Medulla oblongata (tissue), 1 donor: ENCODE results near the gene MLLT6.

ENCODE experiments used
- DNase-seq: peaks from one replicate; pipeline ENCODE4 v3.0.0-alpha.2; 2015; ENCODE audit errors: extremely low spot score

MLLT6 gene

GRCh38 chr17:38674749-38675615, 30.1 kb upstream of the MLLT6 start, which contains the start of gene EPOP:
Gene EPOP, minus strand, starts transcription at chr17:38674957. Its CDS starts 462 bp downstream, at chr17:38674495.
- peak; percentile 83 for DNase-seq

- peak; percentile 90 for DNase-seq
These were observed 28.2 kb upstream of the MLLT6 start for GRCh38 chr17:38676706-38677504.

DNA sequence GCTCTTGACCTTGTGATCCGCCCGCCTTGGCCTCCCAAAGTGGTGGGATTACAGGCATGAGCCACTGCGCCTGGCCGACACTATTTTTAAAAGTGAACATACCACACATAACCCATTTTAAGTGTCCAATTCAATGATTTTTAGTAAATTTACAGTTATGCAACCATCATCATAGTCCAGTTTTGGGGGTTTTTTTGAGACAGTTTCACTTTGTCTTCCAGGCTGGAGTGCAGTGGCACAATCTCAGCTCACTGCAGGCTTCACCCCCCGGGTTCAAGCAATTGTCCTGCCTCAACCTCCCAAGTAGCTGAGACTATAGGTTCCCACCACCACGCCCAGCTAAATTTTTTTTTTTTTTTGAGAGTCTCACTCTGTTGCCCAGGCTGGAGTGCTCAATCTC, 27.3 kb upstream of the MLLT6 start:
- DNase-seq: no peak

- DNase-seq: no peak
These were observed 24.0 kb upstream of the MLLT6 start for GRCh38 chr17:38681096-38681495.

DNA sequence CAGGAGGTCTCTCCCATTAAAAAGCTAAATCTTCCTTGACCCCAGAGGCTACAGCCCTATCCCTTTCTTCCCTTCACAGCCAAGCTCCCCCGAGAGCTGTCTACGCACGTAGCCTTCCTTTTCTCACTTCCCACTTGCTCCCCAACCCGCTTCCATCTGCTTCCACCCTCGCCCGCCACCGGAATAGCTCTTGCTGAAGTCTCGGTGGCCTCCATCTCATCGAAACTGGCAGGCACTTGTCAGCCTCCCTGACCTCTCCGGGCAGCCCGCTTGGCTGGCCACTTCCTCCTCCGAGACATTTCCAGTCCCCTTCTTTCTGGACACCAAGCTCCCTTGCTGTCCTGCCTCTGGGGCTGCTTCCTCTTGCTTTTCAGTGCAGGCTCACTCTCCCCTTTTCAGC, 19.6 kb upstream of the MLLT6 start:
- DNase-seq: peak; percentile 58

DNA sequence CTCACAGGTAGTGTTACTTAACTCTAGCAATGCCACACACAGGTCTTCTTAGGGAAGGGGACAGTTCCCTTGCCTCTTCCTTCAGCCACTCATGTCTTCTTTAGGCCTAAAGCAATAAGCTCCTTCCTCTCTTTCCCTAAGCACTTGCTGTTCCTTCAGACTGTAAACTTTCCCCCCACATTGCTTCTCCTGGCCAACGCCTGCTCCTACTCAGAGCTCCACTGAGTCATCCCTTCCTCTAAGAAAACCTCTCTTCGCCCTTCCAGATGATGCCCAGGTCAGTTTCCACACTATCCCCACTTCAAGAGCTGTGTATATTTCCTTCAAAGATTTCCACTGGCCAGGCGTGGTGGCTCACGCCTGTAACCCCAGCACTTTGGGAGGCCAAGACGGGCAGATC, 17.8 kb upstream of the MLLT6 start:
- no peak for DNase-seq

GRCh38 chr17:38690386-38690785, 14.7 kb upstream of the MLLT6 start:
- DNase-seq: no peak

DNA sequence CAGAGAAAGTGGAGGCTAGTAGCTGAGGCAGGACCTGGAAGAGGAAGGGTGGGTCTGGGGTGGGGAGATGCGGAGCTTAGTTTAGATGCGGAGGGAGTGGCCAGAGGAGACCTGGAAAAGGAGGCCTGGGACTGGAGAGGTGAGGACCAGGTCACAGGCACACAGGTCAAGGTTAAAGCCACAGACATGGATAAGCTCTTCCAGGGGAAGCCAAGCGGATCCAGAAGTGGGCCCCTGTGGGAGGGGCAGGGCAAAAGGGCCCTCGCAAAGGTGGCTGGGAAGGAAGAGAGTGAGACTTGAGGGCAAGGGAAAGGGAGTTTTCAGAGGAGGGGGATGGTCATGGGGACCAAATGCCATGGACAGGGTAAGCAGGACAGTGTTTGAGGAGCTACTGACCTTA, 13.9 kb upstream of the MLLT6 start:
- DNase-seq: no peak

- DNase-seq: peak; percentile 72
These were observed 11.3 kb upstream of the MLLT6 start for GRCh38 chr17:38693700-38694329.

DNA sequence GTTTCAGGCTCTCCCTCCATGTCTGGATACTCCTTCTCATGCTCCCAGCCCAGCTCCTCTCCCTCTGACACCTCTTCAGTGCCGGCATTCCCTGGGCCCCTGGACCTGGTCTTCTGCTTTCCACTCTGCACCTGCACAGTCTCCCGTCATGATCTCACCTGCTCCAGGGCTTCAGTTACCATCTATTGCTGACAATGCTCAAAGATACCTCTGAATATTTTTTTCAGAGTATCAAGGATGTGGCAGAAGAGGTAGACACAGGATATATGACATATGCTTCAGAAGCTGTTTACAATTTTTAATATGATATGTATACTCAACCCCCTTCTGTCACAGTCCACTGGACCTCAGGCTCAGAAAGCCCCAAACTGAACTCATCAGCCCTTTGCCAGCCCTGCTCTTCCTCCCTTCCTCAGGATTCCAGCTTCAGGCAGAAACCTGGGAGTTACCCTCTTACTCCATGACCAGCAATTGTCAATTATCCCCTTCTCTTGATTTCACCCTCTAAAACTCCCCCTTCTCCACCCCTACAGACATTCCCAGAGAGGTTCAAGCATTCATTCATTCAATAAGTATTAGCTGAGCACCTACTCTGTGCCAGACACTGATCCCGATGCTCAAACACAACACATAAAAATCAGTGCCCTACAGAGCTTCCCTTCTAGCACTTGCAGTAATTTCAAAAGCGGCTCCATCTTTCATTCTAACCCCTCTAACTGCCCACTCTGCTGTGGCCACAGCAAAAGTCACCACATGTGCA, 7.8 kb upstream of the MLLT6 start:
- DNase-seq: no peak

- DNase-seq: no peak
These were observed 6.3 kb upstream of the MLLT6 start for GRCh38 chr17:38698760-38699159.

- peak; percentile 46 for DNase-seq
These were observed 3.4 kb upstream of the MLLT6 start for GRCh38 chr17:38701504-38702165.

- DNase-seq: peak; percentile 81
These were observed 2.7 kb upstream of the MLLT6 start for GRCh38 chr17:38702166-38702915.

DNA sequence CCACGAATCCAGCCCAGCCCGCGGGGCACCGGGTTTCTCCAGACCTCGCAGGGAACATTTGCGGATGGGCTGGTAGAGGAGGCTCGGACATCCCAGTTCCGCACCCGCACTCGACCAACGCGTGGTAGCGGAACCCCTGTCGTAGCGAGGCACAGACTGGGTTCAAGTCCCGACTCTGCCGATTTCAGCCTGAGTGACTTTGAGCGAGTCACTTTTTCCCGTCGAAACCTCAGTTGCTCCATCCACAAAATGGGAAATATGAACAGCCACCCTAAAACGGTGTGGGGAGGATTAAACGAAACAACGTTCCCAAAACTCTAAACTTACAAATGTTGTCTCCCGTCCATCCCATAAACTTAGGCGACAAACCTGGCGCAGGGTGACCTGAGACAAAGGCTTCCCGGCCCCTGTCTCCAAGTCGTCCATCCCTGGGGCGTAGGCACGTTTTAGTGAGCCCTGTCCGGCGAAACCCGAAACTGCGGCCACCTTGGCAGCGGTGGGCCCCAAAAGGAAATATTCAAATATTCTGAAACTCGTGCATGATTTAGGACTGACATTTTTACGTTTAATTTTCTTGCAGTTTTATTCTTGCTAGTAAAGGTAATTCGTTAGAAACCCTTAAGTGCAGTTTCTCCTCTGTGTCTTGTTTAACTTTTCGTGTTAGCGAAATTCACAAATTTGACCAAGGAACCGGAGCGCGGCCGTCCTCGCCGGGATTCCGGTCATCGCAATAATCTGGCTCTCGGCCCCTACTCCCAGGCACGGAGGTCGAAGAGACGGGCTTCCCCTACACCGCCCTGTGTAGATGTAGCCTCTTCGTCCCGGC, 1.9 kb upstream of the MLLT6 start:
- peak; percentile 25 for DNase-seq

GRCh38 chr17:38703742-38704605, 1.1 kb upstream of the MLLT6 start:
- peak; percentile 46 for DNase-seq

DNA sequence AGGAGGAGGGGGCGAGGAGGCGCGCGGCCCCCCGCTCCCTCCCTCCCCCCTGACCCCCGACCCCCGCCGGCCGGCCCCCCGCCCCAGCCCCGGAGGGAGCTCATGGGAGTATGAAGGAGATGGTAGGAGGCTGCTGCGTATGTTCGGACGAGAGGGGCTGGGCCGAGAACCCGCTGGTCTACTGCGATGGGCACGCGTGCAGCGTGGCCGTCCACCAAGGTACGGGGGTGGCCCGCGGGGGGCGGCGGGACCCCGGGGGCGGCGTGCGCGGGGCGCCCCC, 390 bp downstream of the MLLT6 start:
- no peak for DNase-seq

DNA sequence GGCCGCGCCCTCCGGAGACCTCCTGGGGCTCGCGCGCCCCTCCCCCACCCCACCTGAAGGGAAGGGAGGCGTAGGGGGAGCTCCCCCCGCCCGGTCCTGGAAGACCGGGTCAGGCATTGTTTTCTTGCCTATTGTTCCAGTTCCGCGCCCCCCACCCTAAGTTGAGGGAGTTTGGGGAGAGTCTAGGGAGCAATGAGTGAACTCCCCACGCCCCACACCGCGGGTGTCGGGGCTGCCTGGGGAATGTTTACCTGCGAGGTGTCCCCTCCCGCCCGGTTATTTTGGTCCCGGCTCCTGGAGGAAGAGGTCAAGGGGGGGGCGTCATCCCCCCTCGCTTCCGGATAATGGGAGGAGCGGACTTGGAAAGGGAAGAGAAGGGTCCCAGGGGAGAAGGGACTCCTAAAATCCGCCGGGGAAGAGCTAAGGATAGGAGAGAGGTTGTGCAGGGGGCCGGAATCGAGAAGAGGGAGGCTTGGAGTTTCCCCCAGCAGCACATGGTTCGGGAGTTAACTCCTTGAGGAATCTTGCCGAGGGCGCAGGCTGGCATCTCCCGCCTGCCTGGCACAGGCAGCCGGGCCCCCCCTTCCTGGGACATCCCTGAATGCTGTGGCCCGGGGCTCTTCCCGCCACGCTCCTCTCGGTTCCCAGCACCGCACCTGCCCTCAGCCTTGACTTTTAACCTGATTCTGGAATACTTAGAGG, 881 bp downstream of the MLLT6 start:
- peak; percentile 47 for DNase-seq
